Measurements from ENCODE around the gene MYL6B.

GRCh38 chr12:56117778-56118687 is 34.4 kb upstream of the MYL6B start, which contains the start of gene ZC3H10:
- TF ChIP-seq CTCF (IDR thresholded peaks at IDR 0.05) (peak; percentile 27 to 78 (median 59)), POLR2A (IDR thresholded peaks at IDR 0.05) (peak in 3 of 4 donors; percentile 80 to 93 (median 85))
